ENCODE data around the gene PTPRN2.

Gene PTPRN2

DNA sequence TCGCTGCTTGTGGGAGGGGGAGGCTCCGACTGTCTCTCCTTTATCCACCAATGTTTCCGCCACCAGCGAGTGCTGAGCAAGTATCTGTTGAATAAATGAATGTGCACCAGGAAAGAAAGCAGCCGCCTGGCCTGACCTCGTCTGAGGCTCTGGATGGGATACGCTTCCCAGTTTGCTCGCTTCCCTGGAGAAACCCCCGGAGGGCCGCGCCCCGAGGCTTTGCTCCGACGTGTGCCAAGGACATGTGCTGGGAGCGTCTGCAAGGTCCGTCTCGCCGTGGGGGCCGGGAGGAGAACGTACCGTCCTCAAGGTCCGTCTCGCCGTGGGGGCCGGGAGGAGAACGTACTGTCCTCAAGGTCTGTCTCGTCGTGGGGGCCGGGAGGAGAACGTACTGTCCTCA, 714.4 kb downstream of the PTPRN2 start:
- no peaks in the 10 kb centered on the region for H3K9me3 ChIP-seq (ENCODE audit: control insufficient read depth, low read length)
- no peaks in the 10 kb centered on the region for H3K36me3 ChIP-seq (ENCODE audit: control insufficient read depth, insufficient read depth, low read length)
- no peak overlapping the region for H3K4me3 ChIP-seq (ENCODE audit: low read length)
- H3K4me1 ChIP-seq (ENCODE audit: control insufficient read depth, insufficient read depth, low read length): peaks cover 15% of the 10 kb centered on the region
- no peak overlapping the region for H3K9ac ChIP-seq (ENCODE audit: low read length)
- peaks cover 8% of the 10 kb centered on the region for H3K27me3 ChIP-seq (ENCODE audit: control insufficient read depth, insufficient read depth, low read length)

DNA sequence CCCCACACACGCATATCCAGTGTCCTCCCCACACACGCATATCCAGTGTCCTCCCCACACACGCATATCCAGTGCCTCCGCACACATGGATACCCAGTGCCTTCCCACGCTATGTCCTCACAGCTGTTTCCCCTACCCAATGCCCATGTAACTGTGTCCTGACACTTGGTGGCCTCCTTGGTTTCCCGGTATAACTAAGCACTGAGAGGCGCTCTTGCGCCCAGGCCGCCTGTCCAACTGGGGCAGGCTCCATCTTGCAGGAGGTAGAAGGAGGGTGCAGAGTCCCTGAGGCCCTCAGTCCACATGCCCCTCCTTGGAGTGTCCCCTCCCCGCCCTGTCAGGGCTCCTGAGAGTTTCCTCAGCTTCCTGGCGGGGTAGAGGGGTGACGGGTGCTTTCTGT, 715.2 kb downstream of the PTPRN2 start:
- Histone ChIP-seq H3K4me3 (ENCODE audit: low read length) (no peak overlapping the region), H3K9ac (ENCODE audit: low read length) (no peak overlapping the region), H3K4me1 (ENCODE audit: control insufficient read depth, insufficient read depth, low read length) (peaks cover 15% of the 10 kb centered on the region), H3K27me3 (ENCODE audit: control insufficient read depth, insufficient read depth, low read length) (peaks cover 8% of the 10 kb centered on the region), H3K36me3 (ENCODE audit: control insufficient read depth, insufficient read depth, low read length) (no peaks in the 10 kb centered on the region), H3K9me3 (ENCODE audit: control insufficient read depth, low read length) (no peaks in the 10 kb centered on the region)

DNA sequence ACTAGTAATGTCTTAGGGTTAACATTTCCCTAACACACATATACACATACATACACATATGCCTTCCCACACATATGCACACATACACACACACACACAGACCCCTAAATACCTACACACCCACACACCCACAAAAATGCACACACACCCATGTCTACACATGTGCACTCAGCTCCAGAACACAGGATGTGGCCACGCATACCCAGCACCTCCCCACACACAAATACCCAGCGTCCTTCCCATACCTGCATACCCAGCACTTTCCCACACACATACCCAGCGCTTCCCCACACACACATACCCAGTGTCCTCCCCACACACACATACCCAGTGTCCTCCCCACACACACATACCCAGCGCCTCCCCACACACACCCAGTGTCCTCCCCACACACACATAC, 715.9 kb downstream of the PTPRN2 start:
- Histone ChIP-seq H3K4me3 (ENCODE audit: low read length) (no peak overlapping the region), H3K4me1 (ENCODE audit: control insufficient read depth, insufficient read depth, low read length) (peaks cover 15% of the 10 kb centered on the region)

DNA sequence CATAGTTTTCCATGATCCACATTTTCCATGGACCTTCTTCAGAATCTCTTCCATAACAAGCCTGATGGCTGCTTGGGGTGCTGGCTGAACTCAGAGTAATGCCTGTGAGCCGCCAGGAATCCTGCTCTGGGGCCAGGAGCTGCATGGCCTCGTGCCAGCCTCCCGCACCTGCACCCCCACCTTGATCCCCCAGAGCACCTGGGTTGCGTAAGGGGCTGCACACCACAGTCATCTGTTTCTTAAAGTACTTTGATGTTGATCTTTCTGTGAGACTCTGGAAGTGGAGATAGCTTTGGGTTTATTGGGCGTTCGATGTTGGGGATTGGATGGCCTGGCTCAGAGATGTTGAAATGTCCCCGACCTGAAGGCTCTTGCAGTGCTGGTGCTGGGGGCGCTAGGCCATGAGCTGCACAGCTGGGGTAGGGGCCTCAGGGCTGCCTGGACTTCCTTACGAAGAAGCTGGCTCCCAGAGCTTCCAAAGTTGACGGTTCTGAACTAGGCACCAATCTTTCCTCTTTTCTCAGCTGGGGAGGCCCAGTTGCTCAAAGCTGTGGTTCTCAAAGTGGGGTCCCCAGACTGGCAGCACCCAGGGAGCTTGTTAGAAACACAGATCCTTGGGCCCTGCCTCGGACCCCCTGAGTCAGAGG, 716.9 kb downstream of the PTPRN2 start:
- no peak overlapping the region for H3K9ac ChIP-seq (ENCODE audit: low read length)
- no peak overlapping the region for H3K4me3 ChIP-seq (ENCODE audit: low read length)
- peaks cover 10% of the 10 kb centered on the region for H3K4me1 ChIP-seq (ENCODE audit: control insufficient read depth, insufficient read depth, low read length)
- no peaks in the 10 kb centered on the region for H3K36me3 ChIP-seq (ENCODE audit: control insufficient read depth, insufficient read depth, low read length)
- no peaks in the 10 kb centered on the region for H3K9me3 ChIP-seq (ENCODE audit: control insufficient read depth, low read length)
- peaks cover 8% of the 10 kb centered on the region for H3K27me3 ChIP-seq (ENCODE audit: control insufficient read depth, insufficient read depth, low read length)

More for the DNA sequence above, 715.9 kb downstream of the PTPRN2 start:
- Histone ChIP-seq H3K9ac (ENCODE audit: low read length) (no peak overlapping the region), H3K9me3 (ENCODE audit: control insufficient read depth, low read length) (no peaks in the 10 kb centered on the region), H3K27me3 (ENCODE audit: control insufficient read depth, insufficient read depth, low read length) (peaks cover 8% of the 10 kb centered on the region), H3K36me3 (ENCODE audit: control insufficient read depth, insufficient read depth, low read length) (no peaks in the 10 kb centered on the region)

DNA sequence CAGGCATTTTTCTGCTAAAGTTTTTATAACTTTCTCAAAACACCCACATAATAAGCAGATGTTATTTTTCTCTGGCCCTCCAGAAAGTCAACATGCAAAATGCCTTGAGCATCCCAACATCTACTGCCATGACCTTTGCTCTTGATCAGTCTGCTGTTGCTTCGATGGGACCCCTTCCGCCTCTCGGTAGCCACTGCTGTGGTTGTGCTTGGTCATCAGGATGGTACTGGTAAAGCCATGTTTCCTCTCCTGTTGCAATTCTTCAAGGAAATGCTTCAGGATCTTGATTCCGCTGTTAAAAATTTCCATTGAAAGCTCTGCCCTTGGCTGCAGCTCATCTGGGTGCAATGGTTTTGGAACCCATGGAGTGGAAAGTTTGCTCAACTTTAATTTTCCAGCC, 717.8 kb downstream of the PTPRN2 start:
- H3K4me1 ChIP-seq (ENCODE audit: control insufficient read depth, insufficient read depth, low read length): peaks cover under 1% of the 10 kb centered on the region
- H3K36me3 ChIP-seq (ENCODE audit: control insufficient read depth, insufficient read depth, low read length): no peaks in the 10 kb centered on the region
- peaks cover 8% of the 10 kb centered on the region for H3K27me3 ChIP-seq (ENCODE audit: control insufficient read depth, insufficient read depth, low read length)

DNA sequence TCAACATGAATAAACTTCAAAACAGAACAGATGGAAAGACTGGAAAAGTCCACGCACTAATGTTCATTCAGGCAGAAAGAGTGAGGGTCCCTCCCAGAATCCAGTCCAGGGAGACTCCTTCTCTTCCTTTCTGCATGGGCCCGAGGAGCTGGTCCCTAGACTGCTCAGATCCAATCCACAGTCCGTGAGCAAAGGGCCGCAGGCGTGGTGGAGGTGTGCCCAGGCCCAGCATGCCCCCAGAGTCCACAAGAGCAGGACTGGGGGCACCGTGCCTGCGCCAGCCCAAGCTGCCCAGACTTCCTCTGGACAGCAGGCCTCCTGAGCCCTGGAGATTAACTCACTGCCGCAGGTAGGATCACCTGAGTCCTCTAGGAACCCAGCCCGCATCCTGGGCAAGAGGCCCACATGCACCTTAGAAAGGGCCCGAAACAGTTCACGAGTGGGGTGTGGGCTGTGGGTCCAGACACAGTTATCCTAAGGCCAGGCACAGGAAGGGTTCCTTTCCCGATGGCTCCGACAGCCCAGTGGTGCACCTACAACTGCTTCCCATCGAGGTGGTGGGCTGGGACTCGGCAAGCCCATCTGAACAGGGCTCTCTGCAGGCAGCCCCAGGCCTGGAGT, 719.8 kb downstream of the PTPRN2 start:
- H3K36me3 ChIP-seq (ENCODE audit: control insufficient read depth, insufficient read depth, low read length): no peaks in the 10 kb centered on the region
- H3K4me1 ChIP-seq (ENCODE audit: control insufficient read depth, insufficient read depth, low read length): no peaks in the 10 kb centered on the region
- no peak overlapping the region for H3K9ac ChIP-seq (ENCODE audit: low read length)
- no peaks in the 10 kb centered on the region for H3K27me3 ChIP-seq (ENCODE audit: control insufficient read depth, insufficient read depth, low read length)
- no peak overlapping the region for H3K4me3 ChIP-seq (ENCODE audit: low read length)
- H3K9me3 ChIP-seq (ENCODE audit: control insufficient read depth, low read length): no peaks in the 10 kb centered on the region

More for the DNA sequence above, 717.8 kb downstream of the PTPRN2 start:
- Histone ChIP-seq H3K9me3 (ENCODE audit: control insufficient read depth, low read length) (no peaks in the 10 kb centered on the region), H3K4me3 (ENCODE audit: low read length) (no peak overlapping the region), H3K9ac (ENCODE audit: low read length) (no peak overlapping the region)

DNA sequence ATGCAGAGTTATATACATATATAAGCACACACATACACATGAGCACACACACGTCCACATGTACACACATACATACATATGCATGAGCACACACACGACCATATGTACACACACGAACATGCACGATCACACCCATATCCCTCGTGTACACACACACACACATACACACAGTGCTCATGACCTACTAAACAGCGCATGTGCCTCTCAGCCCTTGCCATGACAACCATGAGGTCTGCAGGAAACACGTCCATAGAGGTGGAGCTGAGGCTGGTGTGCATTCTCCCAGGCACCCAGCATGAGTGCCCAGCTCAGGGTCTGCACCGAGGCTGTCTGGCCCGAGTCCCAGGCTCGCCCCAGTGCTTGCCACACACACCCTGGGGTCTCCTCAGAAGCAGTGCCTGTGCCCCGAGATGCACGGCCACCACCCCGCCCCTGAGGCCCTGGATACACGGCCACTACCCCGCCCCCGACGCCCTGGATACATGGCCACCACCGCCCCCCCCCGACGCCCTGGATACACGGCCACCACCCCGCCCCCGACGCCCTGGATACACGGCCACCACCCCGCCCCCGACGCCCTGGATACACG, 721.2 kb downstream of the PTPRN2 start:
- no peaks in the 10 kb centered on the region for H3K27me3 ChIP-seq (ENCODE audit: control insufficient read depth, insufficient read depth, low read length)
- no peak overlapping the region for H3K9ac ChIP-seq (ENCODE audit: low read length)
- H3K4me3 ChIP-seq (ENCODE audit: low read length): no peak overlapping the region
- no peaks in the 10 kb centered on the region for H3K9me3 ChIP-seq (ENCODE audit: control insufficient read depth, low read length)
- H3K4me1 ChIP-seq (ENCODE audit: control insufficient read depth, insufficient read depth, low read length): no peaks in the 10 kb centered on the region
- H3K36me3 ChIP-seq (ENCODE audit: control insufficient read depth, insufficient read depth, low read length): no peaks in the 10 kb centered on the region

DNA sequence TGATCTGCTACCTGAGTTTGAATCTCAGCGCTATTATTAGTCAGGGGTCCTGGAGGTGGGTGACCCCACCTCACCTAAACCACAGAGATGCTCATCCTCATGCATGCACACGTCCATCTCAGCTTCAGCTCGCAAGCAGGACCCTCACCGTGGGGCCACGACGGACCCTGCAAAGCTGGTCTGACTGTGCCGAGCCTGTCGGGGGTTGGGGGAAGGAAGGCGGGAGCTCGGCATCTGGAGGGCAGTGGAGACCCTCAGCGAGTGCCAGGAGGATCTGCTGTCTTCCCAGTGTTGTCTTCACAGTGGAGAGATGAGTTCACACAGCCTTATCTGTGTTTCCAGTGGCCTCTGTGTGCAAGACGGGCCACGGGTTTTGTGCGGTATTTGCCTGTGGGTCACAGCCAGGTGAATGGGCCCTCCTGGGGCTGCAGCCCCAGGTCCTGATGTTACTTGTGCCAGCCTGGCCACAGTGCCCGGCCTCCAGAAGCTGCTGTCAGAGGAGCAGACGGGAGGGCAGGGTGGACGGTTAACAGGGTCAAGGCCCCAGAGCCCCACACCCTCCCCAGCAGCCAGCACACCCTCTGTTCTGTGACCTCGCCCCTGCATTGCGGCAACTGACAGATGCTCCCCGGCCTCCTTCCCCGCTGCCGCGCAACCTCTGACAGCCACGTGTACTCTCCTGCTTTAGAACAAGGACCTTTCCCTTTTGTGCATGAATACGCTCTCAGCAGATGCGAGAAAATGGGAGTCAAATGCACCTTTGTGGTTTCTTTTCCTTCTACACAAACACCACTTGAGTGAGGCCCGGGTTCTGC, 722.1 kb downstream of the PTPRN2 start:
- Histone ChIP-seq H3K9ac (ENCODE audit: low read length) (no peak overlapping the region), H3K4me1 (ENCODE audit: control insufficient read depth, insufficient read depth, low read length) (no peaks in the 10 kb centered on the region), H3K36me3 (ENCODE audit: control insufficient read depth, insufficient read depth, low read length) (no peaks in the 10 kb centered on the region), H3K27me3 (ENCODE audit: control insufficient read depth, insufficient read depth, low read length) (no peaks in the 10 kb centered on the region), H3K9me3 (ENCODE audit: control insufficient read depth, low read length) (no peaks in the 10 kb centered on the region), H3K4me3 (ENCODE audit: low read length) (no peak overlapping the region)

DNA sequence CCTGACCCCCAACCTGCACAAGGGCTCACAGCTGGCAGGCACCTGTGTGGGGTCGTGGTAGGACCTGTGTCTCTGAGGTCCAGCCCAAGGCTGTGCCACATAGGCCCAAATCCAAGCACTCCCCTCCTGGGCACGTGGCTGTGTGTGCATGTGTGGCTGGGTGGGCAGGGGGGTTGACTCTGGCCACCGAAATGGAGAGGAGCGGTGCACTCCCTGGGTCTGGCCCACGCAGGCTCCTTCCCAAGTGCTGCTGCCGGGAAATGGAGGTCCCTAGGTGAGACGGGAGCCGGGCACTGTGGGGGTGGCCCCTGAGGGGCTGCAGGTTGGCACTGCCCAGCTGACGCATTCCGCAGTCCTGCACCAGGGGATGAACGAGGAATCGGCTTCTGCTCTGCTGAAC, 722.7 kb downstream of the PTPRN2 start:
- H3K4me1 ChIP-seq (ENCODE audit: control insufficient read depth, insufficient read depth, low read length): no peaks in the 10 kb centered on the region
- H3K4me3 ChIP-seq (ENCODE audit: low read length): no peak overlapping the region
- no peak overlapping the region for H3K9ac ChIP-seq (ENCODE audit: low read length)
- H3K9me3 ChIP-seq (ENCODE audit: control insufficient read depth, low read length): no peaks in the 10 kb centered on the region
- no peaks in the 10 kb centered on the region for H3K27me3 ChIP-seq (ENCODE audit: control insufficient read depth, insufficient read depth, low read length)
- H3K36me3 ChIP-seq (ENCODE audit: control insufficient read depth, insufficient read depth, low read length): no peaks in the 10 kb centered on the region

DNA sequence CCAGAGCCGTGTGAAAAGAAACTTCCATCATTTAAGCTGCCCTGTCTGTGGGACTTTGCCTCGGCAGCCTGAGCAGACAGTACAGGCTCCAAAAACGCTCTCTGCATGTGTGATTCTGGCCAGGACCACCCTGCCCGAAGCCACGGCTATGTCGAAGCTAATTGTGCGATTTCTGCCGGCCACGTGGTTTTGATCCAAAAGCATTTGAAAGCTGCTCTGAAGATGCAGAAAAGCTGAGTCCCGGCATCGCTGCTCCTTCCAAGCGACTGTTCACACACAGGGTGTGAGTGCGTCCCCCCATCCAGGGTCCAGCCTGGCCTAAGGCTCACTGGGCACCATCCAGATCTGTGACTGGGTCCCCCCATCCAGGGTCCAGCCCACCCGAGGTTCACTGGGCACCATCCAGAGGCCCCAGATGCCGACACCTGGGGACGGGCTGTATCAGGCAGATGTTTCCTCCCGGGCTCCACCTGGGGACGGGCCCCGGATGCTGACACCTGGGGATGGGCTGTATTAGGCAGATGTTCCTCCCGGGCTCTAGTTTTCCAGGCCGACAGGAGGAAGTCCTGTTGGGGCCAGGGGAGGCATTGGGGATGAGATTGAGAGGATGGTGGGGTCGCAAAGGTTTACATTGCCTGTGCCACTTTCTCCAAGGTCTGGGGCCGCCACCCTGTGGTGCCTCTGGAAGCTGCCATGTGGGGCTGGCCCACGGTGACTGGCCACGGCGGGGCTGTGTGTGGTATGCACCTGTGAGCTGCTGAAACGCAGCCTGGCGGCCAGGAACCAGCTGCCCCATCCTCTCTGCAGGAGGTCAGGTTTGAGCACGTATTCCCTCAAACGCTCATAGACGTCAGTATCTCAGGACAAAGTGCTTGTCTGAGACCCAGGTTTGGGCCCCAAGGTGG, 723.5 kb downstream of the PTPRN2 start:
- no peaks in the 10 kb centered on the region for H3K4me1 ChIP-seq (ENCODE audit: control insufficient read depth, insufficient read depth, low read length)
- no peak overlapping the region for H3K9ac ChIP-seq (ENCODE audit: low read length)
- H3K9me3 ChIP-seq (ENCODE audit: control insufficient read depth, low read length): no peaks in the 10 kb centered on the region
- H3K36me3 ChIP-seq (ENCODE audit: control insufficient read depth, insufficient read depth, low read length): no peaks in the 10 kb centered on the region
- no peak overlapping the region for H3K4me3 ChIP-seq (ENCODE audit: low read length)
- no peaks in the 10 kb centered on the region for H3K27me3 ChIP-seq (ENCODE audit: control insufficient read depth, insufficient read depth, low read length)

DNA sequence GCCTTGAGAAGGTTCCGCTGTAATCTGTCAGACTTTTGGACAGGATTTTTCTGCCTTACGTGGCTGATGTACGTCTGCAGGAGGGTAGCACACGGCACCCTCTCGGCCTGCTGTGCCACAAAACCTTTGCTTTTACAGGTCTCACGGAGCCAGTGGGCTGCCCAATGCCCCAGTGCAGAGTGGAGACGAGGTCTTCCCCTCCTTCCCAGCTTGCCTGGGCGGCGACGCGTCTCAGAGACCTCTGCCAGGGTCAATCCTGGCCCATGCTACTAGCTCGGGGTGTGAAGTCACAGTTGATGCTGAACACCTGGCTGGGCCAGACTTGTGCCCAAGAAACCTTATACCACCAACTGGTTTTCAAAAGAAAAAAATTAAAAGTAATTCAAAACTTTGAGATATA, 724.4 kb downstream of the PTPRN2 start:
- Histone ChIP-seq H3K9ac (ENCODE audit: low read length) (no peak overlapping the region), H3K36me3 (ENCODE audit: control insufficient read depth, insufficient read depth, low read length) (no peaks in the 10 kb centered on the region), H3K4me1 (ENCODE audit: control insufficient read depth, insufficient read depth, low read length) (no peaks in the 10 kb centered on the region), H3K9me3 (ENCODE audit: control insufficient read depth, low read length) (no peaks in the 10 kb centered on the region), H3K27me3 (ENCODE audit: control insufficient read depth, insufficient read depth, low read length) (no peaks in the 10 kb centered on the region), H3K4me3 (ENCODE audit: low read length) (no peak overlapping the region)

Data from mucosa of stomach (tissue), 1 donor.